Heart left ventricle (tissue), 16 donors: ENCODE data around the gene HOXB7. TPM values are rescaled to one million over a fixed set of nuclear protein-coding genes. Genes with fewer than 3 reads are reported as not detected.

Experiments used
- ATAC-seq, 4 donors: fragments of 200-7000 bp; cut with Tn5 transposase; one replicate each; pipeline ENCODE4 v1.9.1; 2020 to 2022; ENCODE audit warnings: moderate library complexity in 4 of 4, mild to moderate bottlenecking in 3 of 4, moderate number of reproducible peaks in 1 of 4
- DNase-seq, 5 donors: peaks; one replicate each; pipeline ENCODE4 v3.0.0-alpha.2; 2020
- H3K27ac ChIP-seq, 12 donors: fragments of 200-600 bp; sonication (generic) in 4 of 12; one replicate each; pipeline versions ENCODE4 v1.5.0 to v1.8.0; 2016 to 2022; ENCODE audit warnings: mild to moderate bottlenecking in 2 of 12
- H3K27me3 ChIP-seq, 9 donors: fragments of 200-600 bp; sonication (generic) in 2 of 9; one replicate each; pipeline versions ENCODE4 v1.5.1 to v1.8.0; 2016 to 2022; ENCODE audit warnings: mild to moderate bottlenecking in 3 of 9
- H3K36me3 ChIP-seq, 9 donors: fragments of 200-600 bp; sonication (generic) in 2 of 9; one replicate each; pipeline versions ENCODE4 v1.5.0 to v1.8.0; 2018 to 2022; ENCODE audit warnings: mild to moderate bottlenecking in 2 of 9
- H3K4me1 ChIP-seq, 12 donors: fragments of 200-600 bp; sonication (generic) in 4 of 12; one replicate each; pipeline versions ENCODE4 v1.5.0 to v1.8.0; 2016 to 2022; ENCODE audit warnings: mild to moderate bottlenecking in 3 of 12
- H3K4me3 ChIP-seq, 12 donors: fragments of 200-600 bp; sonication (generic) in 4 of 12; one replicate each; pipeline versions ENCODE4 v1.5.0 to v1.8.0; 2017 to 2022; ENCODE audit warnings: mild to moderate bottlenecking in 9 of 12, moderate library complexity in 4 of 12
- H3K9me3 ChIP-seq, 12 donors: fragments of 200-600 bp; sonication (generic) in 4 of 12; one replicate each; pipeline versions ENCODE4 v1.5.0 to v1.8.0; 2016 to 2022; ENCODE audit warnings: mild to moderate bottlenecking in 1 of 12
- POLR2A ChIP-seq, 2 donors: fragments of 450-650 bp; IDR thresholded peaks; one replicate each; pipeline ENCODE4 v1.6.1; 2017; ENCODE audit warnings: antibody characterized with exemption in 2 of 2, mild to moderate bottlenecking in 2 of 2, moderate library complexity in 2 of 2
- WGBS, 4 donors: extraction: QIAGEN DNeasy Blood & Tissue Kit in 2 of 4; methylation state at CpG; one replicate each; pipeline versions ENCODE4 v1.1.5 to v1.1.7; 2013 to 2018; 5-methylcytosine and 5-hydroxymethylcytosine counted together
- intact Hi-C, 10 donors: fragments of 100-400 bp; cut with DNase I; formaldehyde crosslinking; loops; one replicate each; pipeline versions ENCODE4 v1.11.1 to v1.14.2; 2022
- polyA plus RNA-seq, 2 donors: library from polyadenylated mRNA; stranded (reverse); fragments of 200-250 nt; gene quantifications; one replicate each; pipeline ENCODE4 v1.2.3, GENCODE V29; 2013
- total RNA-seq, 9 donors: library from RNA; depleted of rRNA in 2 of 9; stranded (reverse); fragments of >200 nt in 2 of 9; fragmentation: NEBNext Ultra II Directional in 3 of 9; extraction: Animal tissue kit (Norgen Biotek cat#: 25700) in 3 of 9; gene quantifications; one replicate each; pipeline versions ENCODE4 v1.1.0 to v1.2.4, GENCODE V29; 2016 to 2023
- TF ChIP-seq, protein P1 (sequence below), 12 donors: fragments of 200-600 bp; sonication (generic) in 4 of 12; IDR thresholded peaks; one replicate each; pipeline versions ENCODE4 v1.5.0 to v1.8.0; 2018 to 2022; ENCODE audit warnings: antibody characterized with exemption in 12 of 12, mild to moderate bottlenecking in 5 of 12
- donor health status: ischemic (EF 13 %, LVEDD 7.1; RV severe dilation, severe dysfunction).
- donor health status: healthy with polysubstance abuse.
- donor health status: DM: no; HTN: yes; CAD: no.
- donor health status: DM: no; HTN: no; CAD: no.
- donor health status: ischemic (EF 25% LVEDD 6.9; RV normal size, moderate dysfunction).
- donor health status: ischemic (EF 25% LVEDD 5.7; RV mildly dilated, moderate dysfunction).
- donor health status: healthy.
- donor health status: DM: yes; HTN: yes; CAD: no.
- donor health status: ischemic (EF 35%, LVEDD 5.7; RV mildly dilated, moderate dysfunction).
- donor health status: nonischemic (EF 11% LVEDD 7.7; RV severe dilation, severe dysfunction).
- donor health status: DM: yes; HTN: yes; CAD: no.
- donor health status: PGD.
- donor health status: ischemic (EF 29% LVEDD 5.4; RV normal size, mild dysfunction).
- donor health status: nonischemic (EF 23%, LVEDD 6.1; RV moderate dilation, normal function).

Gene HOXB7
- total and polyA plus RNA-seq, 11 donors = 0.12 to 0.88 (median 0.40) TPM; not detected in 5

DNA sequence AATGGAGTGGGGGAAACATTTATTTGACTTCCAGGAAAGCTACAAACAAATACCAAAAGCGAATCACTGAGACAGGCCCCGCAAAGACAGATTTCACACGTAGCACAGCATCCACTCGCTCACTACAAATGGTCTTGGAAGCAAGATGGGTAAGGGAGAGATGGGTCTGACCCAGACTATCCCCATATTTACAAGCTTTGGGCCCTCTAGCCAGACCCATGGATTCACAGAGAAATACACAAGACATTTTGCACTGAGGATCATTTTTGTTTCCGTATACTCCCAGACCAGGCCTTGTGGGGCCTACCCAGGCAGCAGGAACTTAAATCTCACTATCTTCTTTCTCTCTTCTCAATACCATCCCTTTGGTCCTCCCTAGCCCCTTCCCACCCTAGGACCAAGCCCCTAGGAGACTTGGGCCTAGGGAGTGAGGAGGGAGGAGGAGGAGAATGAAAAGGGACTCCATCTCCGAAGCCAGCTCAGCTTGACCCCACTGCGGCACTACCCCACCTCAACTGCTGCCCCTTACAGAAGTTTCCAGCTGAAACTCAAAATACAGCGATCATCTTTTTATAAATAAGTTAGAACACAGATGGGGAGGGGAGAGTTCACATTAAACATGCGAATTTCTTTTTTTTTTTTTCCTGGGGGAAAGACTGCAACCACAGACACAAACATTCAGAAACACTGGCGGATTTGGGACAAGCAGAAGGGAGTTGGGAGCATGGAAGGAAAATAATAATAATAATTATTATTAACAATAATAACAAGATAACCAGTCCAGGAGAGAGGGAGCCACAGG is 19.4 kb downstream of the HOXB7 start:
- intact Hi-C loops = loop anchor here in 5 of 10 donors (2.0 to 5.0 kb wide), 4 partner anchors 239 to 254 kb away; no protein-coding TSS in a partner anchor
- no peak for ATAC-seq
- Histone ChIP-seq H3K36me3 (no peaks in the 10 kb centered on the region), H3K9me3 (no peaks in the 10 kb centered on the region), H3K4me1 (peaks cover 0 to 42% (median 11%) of the 10 kb centered on the region in 12 donors), H3K27me3 (peaks cover 57 to 100% (median 98%) of the 10 kb centered on the region in 9 donors), H3K4me3 (no peak overlapping the region), H3K27ac (peak overlapping the region in 1 of 12 donors; percentile 97)
- no peak for DNase-seq
- WGBS, 4 donors = 78 to 87% (median 85%) methylated on average over 10 of the region's 10 CpGs
- TF ChIP-seq, protein P1, sequence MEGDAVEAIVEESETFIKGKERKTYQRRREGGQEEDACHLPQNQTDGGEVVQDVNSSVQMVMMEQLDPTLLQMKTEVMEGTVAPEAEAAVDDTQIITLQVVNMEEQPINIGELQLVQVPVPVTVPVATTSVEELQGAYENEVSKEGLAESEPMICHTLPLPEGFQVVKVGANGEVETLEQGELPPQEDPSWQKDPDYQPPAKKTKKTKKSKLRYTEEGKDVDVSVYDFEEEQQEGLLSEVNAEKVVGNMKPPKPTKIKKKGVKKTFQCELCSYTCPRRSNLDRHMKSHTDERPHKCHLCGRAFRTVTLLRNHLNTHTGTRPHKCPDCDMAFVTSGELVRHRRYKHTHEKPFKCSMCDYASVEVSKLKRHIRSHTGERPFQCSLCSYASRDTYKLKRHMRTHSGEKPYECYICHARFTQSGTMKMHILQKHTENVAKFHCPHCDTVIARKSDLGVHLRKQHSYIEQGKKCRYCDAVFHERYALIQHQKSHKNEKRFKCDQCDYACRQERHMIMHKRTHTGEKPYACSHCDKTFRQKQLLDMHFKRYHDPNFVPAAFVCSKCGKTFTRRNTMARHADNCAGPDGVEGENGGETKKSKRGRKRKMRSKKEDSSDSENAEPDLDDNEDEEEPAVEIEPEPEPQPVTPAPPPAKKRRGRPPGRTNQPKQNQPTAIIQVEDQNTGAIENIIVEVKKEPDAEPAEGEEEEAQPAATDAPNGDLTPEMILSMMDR (IDR thresholded peaks at IDR 0.05) = no peak
- TF ChIP-seq POLR2A (IDR thresholded peaks at IDR 0.05) = no peak

DNA sequence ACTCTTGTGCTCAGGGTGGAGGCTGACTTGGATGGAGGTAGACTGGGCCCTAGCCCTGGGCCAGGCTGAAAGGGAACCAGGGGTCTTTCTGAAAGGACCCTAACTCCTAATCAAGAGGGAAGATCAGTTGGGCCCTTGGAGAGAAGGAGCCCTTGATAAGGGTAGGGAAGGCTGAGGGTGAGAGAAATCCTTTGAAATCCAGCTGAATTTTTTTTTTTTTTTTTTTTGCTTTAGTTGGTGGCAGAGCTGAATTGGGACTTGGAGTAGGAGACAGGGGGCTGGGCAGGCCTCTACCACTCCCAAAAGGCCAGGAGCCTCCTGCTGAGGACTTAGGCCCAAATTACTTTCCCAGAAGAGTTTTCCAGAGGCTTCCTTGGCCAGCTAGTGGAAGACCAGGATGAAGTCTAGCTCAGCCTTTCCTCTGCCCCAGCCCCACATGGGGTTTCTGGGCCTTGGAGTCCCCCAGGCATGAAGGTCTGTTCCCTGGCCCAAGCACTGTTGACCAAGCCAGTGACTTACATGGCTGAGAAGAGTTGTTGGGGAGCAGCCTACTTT is 20.1 kb downstream of the HOXB7 start:
- DNase-seq = no peak
- Histone ChIP-seq H3K4me3 (no peak overlapping the region), H3K4me1 (peaks cover 0 to 44% (median 10%) of the 10 kb centered on the region in 12 donors), H3K36me3 (no peaks in the 10 kb centered on the region), H3K9me3 (no peaks in the 10 kb centered on the region), H3K27me3 (peaks cover 58 to 100% (median 98%) of the 10 kb centered on the region in 9 donors), H3K27ac (peak overlapping the region in 1 of 12 donors; percentile 97)
- ATAC-seq = no peak
- no peak for TF ChIP-seq POLR2A (IDR thresholded peaks at IDR 0.05)
- TF ChIP-seq, protein P1 (IDR thresholded peaks at IDR 0.05) = no peak
- intact Hi-C loops = loop anchor here in 4 of 10 donors (5.0 kb wide), 3 partner anchors 238 to 253 kb away; no protein-coding TSS in a partner anchor

DNA sequence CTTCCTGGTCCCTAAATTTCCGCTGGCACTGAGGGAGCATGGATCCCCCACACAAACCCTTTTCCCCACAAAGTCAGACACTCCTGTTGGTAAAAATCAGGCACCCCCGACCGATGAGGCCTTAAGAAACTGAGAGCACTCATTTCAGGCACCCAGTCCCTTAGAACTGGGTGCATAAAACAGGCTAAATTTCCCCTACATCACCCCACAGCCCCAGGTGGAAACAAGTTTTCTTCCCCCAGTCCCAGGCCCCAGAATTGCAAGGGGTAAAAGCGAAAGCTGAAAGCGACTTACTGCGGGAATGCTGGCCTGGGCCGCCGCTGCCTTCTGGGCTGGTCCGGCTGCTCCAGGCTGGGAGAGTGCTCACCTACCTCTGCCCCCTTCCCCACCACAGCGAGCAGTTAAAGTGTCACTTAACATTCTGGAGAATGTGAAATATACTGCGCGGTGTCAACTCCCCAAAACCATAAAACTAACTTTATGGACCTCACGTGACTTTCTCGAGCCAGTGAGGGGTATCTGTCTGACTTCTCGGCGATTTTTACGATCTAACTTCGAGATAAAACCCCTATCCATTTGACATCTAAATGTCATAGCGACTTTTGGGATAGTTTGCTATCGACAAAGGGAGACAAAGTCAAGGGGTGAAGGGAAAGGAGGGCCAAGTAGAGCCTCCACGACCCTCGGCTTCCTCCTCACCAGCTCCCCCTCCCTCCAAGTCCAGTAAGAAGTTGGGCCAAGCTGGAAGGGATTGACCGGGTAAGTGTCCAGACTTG is 20.8 kb downstream of the HOXB7 start, which contains the start of gene HOXB3:
Gene HOXB3 (minus strand): TSS at position 411 of the 776 bp plus-strand sequence. CDS start 37,767 bp downstream, outside the sequence.
- WGBS, 4 donors = 37 to 62% (median 53%) methylated on average over 22 to 23 of the region's 23 CpGs
- peak within 1 kb of the TSS in 1 of 12 donors; percentile 97 for H3K27ac ChIP-seq
- peaks cover 0 to 50% (median 12%) of the 10 kb centered on the region in 12 donors for H3K4me1 ChIP-seq

More for the DNA sequence above, 20.8 kb downstream of the HOXB7 start, which contains the start of gene HOXB3:
- intact Hi-C loops = loop anchor here in 4 of 10 donors (5.0 kb wide), 3 partner anchors 238 to 253 kb away; no protein-coding TSS in a partner anchor
- Histone ChIP-seq H3K27me3 (peaks cover 52 to 100% (median 91%) of the 10 kb centered on the region in 9 donors), H3K36me3 (no peaks in the 10 kb centered on the region), H3K4me3 (no peak within 1 kb of the TSS), H3K9me3 (no peaks in the 10 kb centered on the region)
- no peak for TF ChIP-seq POLR2A (IDR thresholded peaks at IDR 0.05)
- TF ChIP-seq, protein P1 (IDR thresholded peaks at IDR 0.05) = no peak
- no peak for DNase-seq
- no peak for ATAC-seq
